ENCODE measurements around the gene S100A3.
"Not testable (repeated sequence)": the region's sequence is repeated elsewhere in the genome, so short reads cannot be mapped to it uniquely, and the experiment has no call there.

S100A3 gene

DNA sequence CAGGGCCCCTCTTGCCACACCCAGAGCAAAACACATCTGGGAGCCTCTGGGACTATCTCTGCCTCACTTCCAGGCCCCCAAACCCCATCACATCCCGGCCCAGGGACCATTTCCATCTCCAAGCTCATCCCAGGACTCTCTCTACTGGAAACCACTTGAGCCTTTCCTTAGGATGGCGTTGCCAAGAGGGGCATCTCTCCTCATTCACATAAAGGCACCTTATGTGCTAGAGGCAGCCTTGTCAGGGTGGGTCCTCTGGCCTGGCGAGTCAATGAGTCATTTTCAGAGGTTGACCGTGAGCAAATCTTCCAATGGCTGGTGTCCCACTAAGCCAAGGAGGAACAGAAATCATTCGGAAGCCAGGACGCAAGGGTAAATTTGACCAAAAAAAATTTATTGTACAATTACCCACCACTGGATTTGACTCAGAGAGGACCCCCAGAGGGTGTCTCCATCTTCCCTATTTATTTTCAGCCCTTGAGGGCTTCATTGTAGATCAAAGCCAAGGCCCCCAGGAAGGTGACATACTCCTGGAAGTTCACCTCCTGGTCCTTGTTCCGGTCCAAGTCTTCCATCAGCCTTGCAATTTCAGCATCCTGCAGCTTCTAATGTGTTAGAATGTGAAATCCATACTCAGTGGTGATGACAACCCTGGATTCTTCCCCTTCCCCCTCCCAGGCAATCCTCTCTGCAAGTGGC lies 14.7 kb downstream of the S100A3 start:
- no peak for DNase-seq

DNA sequence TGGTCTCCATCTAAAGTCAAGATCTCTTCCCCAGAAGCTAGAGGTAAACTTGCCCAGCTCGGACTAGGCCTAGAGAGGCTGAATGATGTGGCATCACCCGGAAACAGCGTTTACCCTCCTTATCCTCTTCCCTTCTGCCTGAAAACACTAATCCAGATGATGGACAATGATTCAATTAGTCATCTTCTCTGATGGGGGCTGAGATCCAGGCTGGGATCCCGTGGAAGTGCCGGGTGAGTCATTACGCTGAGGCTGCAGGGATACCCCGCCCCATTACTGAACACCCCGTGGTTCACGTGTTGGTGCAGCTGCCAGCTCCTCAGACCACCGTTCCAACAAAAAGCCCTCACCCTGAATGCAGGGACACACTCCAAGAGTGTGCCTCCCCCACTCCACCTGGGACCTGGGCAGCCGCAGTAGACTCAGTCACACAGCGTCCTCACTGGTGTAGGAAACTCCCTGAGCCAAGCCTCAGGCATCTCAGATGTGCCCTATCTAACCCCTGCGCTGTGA lies 15.3 kb downstream of the S100A3 start:
- DNase-seq: peak; percentile 51

DNA sequence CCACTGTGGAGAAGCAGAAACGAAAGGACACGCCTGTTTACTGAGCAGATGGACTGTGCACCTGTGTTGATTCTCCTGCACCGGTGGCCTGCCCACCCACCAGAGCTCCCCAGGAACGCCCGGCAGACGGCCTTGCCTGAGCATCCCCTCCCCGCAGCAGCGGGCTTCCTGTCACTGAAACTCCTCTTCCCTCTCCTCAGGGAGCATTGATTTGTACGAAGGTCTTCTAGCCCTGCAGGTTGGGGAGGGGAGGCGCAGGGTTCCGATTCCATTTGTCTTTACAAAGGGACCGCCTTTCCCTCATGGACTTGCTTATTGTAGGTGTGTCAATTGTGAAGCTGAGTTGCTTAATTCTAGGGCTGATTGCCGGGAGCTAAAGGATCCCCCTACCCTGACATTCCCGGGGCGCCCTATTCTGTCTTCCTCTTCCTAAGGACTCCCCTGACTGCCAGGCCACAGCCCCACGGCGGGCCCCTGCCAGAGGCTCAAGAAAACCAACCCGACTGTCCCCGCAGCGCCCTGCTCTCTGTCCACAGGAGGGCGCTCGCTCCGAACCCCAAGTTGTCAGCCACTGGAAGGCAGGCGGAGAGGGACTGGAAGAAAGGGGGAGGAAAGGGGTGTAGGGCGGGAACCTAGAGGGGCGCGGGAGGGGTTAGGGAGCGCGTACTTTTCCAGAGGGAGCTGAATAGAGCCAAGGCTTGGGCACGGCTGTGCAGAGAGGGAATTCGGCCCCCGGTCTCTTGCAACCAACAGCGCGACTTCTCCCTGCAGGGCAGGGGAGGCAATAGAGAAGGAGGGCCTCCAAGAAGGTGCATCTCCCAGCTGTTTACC lies 16.1 kb downstream of the S100A3 start:
- DNase-seq: peak; percentile 77

DNA sequence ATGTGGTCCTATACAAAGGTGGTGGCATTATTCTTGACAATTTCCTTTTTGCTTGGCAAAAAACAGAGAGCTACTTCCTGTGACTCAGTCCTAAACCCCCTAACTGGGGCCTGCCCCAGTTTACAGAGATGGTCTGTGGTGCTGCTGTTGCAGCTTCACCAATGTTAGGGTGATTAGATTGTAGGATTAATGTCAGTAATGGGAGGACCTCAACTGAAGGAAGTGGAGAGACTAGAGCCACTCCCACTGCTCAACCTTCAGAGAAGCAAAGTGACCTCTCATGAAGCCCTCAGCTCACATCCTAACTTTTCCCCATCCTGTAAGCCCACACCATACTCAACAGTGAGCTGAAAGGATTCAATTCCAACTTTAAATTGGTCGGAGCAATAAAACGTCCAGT lies 16.9 kb downstream of the S100A3 start:
- DNase-seq: no peak

DNA sequence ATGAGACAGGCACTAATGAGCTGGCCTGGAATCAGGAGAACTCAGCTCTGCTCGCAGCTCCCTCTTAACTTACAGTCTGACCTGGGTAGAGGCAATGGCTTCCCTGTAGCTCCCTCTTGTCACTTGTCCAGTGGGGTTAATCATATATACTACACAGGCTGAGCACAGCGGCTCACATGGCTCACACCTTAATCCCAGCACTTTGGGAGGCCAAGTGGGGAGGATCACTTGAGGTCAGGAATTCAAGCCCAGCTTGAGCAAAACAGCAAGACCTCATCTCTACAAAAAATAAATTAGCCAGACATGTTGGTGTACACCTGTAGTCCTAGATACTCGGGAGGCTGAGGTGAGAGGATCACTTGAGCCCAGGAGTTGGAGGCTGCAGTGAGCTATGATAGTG lies 17.4 kb downstream of the S100A3 start:
- DNase-seq: no peak

DNA sequence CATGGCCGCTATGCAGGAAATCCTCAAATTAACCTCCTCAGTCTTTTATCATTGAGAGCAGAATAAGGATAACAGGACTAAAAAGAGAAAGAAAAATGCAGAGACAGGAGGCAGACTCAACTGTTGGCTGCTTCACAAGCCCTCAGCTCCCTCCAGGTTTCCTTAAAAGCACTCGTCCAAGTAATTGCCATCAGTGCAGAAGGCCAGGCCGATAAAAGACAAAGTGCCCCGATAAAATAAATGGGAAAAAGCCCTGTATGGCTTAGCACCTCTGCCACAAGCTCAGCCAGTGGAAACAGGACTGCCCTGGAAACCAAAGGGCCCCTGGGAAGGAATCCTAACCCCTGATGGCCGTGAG lies 21.4 kb downstream of the S100A3 start:
- no peak for DNase-seq

DNA sequence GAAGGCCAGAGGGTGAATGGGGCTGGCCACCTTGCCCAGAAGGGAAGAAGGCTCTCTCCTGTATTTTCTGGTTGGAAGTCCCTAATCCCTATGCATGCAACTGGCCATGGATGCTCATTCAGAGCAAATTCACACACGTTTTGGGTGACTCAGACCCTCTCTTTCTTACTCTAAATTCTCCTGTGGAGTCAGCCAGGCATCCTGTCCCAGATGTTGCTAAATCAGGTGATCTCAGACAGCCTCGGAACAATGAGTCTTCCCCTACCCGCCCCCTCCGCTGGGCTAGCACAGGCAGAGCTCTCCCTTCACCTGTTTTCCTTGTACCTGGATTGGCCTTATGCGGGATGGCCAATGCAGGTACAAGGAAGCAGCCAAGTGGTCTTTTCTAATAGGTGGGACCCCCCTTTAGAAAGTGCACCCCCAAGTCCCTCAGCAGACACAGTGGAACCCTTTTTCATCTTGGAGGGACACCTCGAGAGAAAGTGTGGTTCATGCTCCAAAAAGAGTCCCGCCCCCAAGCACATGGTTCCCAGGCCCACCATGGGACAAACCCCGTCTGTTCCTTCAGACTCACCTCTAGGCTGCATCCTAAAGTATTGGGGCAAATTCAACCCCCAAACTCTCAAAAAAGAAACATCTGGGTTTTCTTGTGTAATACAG lies 21.9 kb downstream of the S100A3 start:
- DNase-seq: no peak

DNA sequence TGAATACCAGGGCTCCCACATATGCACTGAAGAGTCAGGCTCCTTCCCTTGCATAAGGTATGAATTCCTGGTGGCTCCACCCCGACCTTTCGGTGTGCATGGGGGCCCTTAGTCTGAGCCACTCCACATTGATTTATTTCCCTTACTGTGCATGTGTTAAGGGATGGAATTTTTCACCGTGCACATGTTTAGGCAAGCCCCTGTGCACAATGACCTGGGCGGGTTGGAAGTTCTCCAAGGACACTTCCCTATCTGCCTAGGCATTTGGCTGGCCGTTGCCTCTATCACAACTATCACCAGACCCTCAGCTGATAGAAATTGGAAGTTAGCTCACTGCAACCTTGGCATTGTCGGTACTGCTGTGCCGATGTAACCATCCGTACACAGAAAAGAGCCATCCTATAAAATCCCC lies 22.9 kb downstream of the S100A3 start:
- no peak for DNase-seq

DNA sequence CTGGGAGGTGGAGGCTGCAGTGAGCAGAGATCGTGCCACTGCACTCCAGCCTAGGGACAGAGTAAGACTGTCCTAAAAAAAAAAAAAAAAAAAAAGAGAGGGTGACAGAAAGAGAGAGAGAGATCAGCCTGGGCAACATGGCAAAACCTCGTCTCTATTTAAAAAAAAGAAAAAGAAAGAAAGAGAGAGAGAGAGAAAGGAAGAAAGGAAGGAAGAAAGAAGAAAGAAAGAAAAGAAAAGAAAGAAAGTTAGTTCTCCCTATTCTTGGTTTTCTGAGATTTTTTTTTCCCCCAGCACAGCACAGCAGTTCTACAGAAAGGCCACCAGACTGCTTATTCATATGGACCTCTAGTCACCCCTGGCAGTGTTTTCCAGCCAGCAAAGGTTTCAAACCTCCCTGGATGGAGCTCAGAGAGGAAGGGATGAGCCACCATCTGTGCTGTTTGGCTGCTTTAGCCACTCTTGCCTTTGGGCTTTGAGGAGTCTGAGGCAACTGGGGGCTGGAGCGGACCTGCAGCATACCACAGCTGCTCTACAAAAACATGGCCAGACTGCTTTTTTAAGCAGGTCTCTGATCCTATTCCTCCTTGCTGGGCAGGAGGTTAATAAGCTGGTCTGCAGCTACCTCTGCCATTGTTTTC lies 23.9 kb downstream of the S100A3 start:
- DNase-seq: no peak

DNA sequence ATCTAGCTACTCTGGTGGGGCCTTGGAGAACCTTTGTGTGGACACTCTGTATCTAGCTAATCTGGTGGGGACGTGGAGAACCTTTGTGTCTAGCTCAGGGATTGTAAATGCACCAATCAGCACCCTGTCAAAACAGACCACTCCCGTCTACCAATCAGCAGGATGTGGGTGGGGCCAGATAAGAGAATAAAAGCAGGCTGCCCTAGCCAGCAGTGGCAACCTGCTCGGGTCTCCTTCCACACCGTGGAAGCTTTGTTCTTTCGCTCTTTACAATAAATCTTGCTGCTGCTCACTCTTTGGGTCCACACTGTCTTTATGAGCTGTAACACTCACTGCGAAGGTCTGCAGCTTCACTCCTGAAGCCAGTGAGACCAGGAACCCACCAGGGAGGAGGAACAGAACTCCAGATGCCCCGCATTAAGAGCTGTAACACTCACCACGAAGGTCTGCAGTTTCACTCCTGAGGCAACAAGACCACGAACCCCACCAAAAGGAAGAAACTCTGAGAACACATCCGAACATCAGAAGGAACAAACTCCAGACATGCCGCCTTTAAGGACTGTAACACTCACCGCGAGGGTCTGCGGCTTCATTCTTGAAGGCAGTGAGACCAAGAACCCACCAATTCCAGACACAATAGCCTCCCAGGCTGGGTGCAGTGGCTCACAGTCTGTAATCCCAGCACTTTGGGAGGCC lies 26.6 kb downstream of the S100A3 start:
- not testable (repeated sequence) for DNase-seq

DNA sequence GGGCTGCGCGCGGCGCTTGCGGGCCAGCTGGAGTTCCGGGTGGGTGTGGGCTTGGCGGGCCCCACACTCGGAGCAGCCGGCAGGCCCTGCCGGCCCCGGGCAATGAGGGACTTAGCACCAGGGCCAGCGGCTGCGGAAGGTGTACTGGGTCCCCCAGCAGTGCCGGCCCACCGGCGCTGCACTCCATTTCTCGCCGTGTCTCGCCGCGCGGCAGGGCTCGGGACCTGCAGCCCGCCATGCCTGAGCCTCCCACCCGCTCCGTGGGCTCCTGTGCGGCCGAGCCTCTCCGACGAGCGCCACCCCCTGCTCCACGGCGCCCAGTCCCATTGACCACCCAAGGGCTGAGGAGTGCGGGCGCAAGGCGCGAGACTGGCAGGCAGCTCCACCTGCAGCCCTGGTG lies 27.2 kb downstream of the S100A3 start:
- not testable (repeated sequence) for DNase-seq

DNA sequence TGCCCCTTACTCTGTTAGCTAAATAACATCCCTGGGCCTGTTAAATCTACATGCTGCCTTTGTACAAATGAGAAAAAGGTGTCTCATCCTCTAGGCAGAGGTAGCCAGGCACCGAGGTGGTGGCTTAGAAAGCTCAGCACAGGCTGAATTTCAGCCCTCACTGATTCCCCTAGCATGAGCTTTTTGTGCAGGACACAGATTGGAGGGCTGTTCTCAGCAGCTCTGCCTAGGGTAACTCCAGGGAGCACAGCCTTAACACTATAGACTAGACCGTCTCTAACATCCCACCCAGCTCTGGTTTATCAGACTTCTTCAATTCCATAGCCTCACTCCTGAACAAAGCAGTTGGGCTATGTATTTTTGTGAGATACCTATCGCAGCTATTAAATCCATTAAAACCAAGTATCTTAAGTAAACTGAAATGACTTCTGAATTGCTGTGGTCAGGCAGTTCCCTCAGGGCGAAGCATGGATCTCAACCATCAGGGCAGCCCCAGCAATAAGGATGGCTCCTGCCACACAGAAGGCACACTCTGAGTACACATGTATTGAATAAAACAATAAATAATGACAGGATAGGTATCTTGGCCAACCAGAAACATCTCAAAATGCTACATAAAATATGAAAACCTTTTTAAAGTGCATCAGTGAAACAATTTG lies 28.1 kb downstream of the S100A3 start:
- DNase-seq: no peak

DNA sequence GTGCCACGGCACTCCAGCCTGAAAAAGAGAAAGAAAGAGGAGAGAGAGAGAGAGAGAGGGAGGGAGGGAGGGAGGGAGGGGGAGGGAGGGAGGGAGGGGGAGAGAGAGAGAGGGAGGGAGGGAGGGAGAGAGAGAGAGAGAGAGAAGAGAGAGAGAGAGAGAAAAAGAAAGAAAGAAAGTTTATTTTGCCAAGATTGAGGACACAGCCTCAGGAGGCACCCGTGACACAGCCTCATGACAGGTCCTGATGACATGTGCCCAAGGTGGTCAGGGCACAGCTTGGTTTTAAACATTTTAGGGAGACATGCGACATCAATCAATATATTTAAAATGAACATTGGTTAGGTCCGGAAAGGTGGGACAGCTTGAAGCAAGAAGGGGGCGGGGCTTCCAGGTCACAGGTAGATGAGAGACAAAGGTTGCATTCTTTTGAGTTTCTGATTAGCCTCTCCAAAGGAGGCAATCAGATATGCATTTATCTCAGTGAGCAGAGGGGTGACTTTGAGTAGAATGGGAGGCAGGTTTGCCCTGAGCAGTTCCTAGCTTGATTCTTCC lies 28.8 kb downstream of the S100A3 start:
- not testable (repeated sequence) for DNase-seq

DNA sequence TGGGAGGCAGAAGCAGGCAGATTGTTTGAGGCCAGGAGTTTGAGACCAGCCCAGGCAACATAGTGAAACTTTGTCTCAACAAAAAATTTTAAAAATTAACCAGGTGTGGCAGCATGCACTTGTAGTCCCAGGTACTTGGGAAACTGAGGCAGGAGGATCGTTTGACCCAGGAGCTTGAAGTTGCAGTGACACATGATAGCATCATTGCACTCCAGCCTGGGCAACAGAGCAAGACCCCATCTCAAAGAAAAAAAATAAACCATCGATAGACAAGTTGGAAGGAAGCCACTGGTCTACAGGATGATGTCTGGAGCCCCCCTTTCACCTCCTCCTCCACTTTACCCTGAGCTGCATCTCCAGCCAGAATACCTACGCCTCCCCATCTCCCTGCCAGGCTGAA lies 29.8 kb downstream of the S100A3 start:
- DNase-seq: no peak

DNA sequence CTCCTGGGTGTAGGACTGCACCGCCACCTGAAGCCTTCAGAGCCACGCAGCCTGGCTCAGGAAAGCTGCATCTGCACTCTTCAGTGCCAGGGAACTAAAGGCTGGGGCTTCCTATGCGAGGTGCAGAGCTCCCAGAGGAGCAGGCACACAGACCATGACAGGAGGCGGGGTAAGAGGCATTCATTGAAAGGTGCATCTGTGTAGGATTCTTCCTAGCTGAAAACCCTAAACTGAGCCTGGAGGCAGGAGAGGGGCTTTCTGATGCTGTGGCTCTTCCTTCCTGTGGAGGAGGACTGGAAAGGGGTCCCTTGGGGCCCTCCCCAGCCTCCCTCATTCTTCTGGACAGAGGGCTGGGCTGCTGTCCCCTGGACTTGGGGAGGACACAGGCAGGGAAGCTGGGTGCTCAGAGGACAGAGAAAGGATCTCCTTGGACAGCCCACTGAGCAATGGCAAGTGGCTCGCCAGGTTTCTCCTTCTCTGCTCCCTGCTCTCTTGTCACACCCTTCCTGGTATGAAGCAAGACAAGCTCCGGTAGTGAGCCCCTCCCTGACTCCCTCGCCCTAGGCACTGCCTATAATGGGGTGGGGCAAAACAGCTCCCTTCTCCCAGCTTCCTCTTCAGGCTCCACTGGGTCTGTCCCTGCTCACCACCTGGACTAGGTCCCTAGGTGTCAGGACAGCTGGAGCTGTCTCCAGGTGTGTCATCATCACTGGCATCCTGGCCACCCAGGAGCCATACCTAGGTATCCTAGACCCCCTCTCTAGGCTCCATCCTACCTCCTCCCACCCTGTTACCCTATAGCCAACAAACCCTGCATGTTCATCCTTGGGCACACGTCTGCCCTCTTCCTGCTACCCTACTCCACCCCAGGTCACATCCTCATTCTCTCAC lies 33.3 kb downstream of the S100A3 start:
- DNase-seq: no peak

DNA sequence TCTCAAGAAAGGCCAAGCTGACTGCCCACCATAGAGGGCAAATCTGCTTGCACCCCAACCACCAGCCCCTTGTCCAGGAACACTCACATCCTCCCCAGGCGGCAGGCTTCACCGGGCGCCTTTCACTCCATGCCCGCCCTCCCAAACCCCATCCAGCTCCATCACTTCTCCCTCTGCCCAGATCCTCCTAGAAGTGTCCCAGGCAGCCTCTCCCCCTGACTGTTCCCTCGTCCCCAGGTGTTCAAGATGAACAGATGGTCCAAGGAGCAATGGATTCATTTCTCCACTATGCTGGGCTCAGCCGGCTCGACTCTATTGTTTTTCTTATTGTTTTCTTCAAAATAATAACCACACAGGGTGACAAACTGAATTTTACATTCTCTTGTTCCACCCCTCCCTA lies 35.4 kb downstream of the S100A3 start:
- DNase-seq: no peak

DNA sequence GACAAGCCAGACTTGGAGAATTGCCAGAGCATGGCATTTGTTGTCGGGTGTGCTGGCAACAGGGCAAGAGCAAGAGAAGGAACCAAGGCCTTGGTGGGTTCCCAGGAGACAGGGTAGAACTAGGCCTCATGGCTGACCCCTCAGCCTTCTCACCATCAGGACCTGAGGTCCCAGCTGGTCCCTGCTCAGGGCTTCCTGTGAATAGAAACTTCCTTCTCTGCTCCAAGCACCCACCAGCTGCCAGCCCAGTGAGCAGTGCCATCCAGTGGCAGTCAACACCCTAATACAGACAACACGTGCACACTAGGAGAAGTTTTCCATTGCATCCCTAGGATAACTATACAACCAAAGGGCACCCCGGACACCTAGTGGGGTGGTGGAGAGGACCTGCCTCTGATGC lies 36.0 kb downstream of the S100A3 start:
- no peak for DNase-seq

DNA sequence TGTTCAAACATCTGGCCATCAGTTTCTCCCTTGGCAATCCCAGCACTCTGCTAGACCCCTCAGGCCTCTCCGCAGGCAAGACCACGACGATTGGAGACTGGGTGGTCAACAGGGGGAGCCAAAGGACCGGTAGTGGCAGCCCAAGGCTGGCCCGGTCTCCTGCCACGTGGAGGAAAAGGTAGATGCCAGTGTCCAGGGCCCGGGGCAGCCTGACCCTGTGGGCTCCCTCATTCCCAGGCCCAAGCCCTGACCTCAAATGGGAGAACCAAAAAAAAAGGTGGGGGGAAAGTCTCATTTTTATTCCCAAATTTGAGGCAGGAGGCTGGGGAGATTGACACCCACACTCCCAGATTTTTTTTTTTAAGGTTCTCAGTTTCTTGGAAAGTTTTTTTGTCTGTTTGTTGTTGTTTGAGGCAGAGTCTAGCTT lies 38.1 kb downstream of the S100A3 start:
- DNase-seq: peak; percentile 65

DNA sequence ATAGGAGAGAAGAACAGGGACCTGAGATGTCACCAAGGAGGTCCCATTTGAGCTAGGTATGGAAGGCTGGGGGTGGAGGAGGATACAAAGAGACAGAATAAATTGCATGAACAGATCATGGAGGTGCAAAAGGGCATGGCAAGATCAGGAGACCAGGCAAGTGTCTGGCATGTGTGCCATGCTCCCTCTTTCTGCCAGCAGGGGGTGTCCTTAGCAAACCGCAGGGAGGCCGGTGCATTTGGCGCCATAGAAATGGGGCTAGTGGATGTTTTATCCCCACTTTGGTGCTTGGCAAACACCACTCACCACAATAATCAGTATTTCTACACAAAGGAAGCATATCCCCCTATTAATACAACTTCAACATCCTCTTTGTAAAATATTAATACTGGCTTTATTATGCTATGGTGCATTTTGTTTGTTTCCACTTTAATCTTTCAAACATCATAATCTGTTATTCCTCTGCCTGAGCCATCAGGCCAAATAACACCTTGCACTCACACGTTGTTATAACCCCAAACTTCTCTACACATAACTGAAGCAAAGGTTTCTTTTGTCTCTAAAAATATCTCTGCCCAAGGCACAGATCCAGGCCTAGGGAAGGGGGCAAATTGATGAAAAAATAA lies 39.2 kb downstream of the S100A3 start:
- DNase-seq: no peak

DNA sequence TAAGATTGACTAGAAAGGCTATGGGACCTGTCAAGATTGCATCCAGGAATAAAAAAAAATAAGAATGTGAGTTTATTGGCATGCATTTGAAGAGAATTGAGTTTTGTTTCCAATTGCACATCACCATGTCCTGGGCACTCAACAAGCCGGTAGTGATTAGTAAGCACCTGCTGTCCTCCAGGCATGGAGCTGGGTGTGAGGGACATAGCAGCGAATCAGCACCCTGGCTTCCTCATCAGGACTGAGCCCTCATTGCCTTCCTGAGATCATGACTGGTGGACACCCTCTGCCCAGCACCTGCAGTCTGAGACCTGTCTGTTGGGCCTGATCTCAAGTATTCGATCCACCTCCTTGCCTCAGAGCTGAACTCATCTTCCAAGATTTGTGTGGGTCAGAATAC lies 40.0 kb downstream of the S100A3 start:
- DNase-seq: no peak
